GM20431 (cell line): ENCODE measurements around the gene FNDC3B.

Experiments
- in situ Hi-C: fragments of 300-500 bp; cut with MseI, MboI; formaldehyde crosslinking; loops from one replicate; pipeline ENCODE4 v1.15.0; 2020; ENCODE audit warnings: low sequenced_read_pairs; ENCODE audit not compliant: unreplicated experiment

FNDC3B gene

DNA sequence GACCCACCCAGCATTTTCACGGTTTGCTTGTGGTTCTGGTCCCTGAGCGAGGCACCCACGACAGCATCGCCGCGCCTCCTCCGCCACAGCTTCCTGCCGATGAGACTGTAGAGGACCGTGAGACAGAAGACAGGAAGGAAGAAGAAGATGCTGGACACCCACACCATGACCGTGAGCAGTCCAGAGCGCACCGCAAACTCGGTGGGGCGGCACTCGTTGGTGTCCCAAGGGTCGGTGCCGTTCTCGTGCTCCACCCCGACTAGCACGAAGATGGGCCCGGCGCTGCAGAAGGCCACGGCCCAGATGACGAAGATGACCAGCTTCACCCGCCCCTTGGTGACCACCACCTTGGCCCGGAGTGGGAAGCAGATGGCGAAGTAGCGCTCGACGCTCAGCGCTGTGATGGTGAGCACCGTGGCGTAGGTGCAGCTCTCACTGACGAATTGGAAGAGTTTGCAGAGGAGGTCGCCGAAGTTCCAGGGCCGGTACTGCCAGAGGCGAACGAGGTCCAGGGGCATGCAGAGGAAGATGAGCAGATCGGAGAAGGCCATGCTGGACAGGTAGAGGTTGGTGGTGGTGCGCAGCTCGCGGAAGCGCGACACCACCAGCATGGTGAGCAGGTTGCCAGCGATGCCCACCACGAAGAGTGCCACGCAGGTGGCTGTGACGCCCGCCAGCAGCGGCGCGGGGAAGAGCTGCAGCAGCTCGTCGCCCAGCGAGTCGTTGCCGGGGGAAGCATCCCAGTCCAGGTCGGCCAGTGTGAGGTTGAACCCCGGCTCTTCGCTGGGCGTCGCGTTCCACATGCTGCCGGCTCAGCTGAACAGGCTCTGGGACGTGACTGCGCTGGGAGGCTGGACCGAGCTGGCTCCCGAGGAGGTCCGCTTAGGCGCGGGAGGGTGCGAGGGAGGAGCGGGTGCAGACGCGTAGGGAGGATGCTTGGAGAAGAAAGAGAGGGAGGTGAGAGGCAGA is 408.5 kb downstream of the FNDC3B start, which contains the start of gene GHSR:
GHSR (minus strand) TSS at position 846 of the 969 bp plus-strand sequence; CDS start at position 803, 43 bp downstream.
- in situ Hi-C loops: no loop called here

DNA sequence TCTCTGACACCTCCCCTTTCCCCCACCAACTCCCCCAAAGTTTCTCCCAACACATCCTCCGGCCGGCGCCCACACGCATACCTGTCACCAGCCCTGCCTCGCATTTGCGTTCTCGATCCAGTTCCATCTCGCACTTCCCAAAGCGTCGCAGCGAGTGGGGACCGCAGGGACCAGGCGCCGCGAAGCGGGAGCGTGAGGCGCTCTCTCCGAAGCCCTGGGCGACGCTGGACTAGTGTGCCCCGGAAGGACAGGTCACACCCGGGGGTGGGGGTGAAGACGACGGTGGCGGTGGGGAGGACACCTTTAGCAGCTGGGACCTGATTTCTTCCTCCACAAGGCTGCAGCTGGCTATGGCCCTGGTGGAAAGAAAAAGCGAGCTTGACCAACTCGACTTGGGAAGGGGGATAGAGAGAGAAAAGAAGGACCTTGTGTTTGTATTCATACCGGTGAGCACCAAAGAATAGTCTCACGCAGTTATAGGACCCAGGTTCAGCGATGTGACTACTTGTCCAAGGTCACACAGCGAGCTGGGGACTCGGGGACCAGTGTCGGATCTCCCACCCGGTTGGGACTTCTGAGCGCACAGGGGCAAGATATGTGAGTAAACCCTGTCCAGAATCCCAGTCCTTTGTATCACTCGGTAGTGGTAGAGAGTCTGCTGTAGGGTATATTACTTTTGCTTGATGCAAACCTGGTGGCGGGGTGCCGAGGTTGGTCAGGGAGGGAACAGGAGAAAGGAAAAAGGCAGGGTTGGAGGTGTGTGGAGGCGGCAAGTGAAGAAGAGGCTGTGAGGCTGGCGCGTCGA is 409.5 kb downstream of the FNDC3B start:
- in situ Hi-C loops: no loop called here

DNA sequence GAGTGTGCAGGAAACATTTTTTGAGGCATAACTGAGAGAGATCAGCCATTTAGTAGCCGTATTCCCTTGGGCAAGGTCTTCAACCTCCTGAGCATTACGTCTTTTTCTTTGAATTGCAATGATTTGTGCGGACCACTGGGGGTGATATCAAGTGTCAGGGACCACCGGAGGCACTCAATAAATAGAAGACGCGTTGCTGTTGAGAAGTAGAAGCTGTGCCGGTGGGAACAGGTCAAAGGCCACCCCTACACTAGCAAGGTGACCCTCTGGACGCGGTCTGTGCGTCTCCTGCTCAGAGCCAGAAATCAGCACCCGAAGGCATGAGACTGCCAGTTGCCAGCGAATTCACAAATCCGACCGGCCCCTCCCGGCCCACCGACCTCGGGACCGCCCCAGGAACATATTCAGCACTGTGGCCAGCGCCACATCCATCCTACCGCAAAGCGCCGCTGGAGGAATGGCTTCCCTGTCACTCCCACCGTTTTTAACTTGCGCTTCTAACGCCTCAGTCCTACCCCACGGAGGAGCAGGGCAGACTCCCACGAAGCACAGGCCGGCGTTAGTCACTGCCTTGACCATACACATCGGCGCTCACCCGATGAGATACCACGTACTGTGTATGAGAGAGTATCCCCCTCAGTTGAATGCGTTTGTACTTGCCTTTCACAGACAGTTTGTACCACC is 410.2 kb downstream of the FNDC3B start:
- in situ Hi-C loops: no loop called here
